ENCODE measurements around the gene BTN1A1. TPM values are rescaled to one million over a fixed set of nuclear protein-coding genes. Genes with fewer than 3 reads are reported as not detected.
A peak's percentile ranks its signal among the peaks of the same experiment; 100 is the strongest.

BTN1A1 gene
- total and polyA plus RNA-seq, 12 donors, result not detected

DNA sequence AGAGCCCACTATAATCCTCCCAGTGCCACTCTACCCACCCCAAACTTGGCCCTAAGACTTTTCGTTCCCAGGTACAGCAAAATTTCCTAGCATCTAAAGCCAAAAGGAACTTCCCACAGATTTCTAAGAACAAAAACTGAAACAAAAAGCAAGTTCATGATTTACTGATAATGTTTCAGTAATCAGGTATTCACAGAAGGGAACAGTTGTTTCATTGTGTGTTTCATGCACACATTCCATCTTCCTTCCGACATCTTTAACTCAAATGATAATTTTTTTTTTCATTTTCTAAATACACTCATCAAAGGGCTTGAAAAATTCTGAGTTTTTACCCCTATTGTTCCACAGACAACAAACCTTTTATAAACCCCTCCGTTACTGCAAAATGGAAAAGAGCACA lies 6.0 kb upstream of the BTN1A1 start:
- H3K36me3 ChIP-seq, result no peaks in the 10 kb centered on the region
- TF ChIP-seq, protein P1, sequence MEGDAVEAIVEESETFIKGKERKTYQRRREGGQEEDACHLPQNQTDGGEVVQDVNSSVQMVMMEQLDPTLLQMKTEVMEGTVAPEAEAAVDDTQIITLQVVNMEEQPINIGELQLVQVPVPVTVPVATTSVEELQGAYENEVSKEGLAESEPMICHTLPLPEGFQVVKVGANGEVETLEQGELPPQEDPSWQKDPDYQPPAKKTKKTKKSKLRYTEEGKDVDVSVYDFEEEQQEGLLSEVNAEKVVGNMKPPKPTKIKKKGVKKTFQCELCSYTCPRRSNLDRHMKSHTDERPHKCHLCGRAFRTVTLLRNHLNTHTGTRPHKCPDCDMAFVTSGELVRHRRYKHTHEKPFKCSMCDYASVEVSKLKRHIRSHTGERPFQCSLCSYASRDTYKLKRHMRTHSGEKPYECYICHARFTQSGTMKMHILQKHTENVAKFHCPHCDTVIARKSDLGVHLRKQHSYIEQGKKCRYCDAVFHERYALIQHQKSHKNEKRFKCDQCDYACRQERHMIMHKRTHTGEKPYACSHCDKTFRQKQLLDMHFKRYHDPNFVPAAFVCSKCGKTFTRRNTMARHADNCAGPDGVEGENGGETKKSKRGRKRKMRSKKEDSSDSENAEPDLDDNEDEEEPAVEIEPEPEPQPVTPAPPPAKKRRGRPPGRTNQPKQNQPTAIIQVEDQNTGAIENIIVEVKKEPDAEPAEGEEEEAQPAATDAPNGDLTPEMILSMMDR (IDR thresholded peaks at IDR 0.05), result no peak
- DNase-seq, result no peak
- no peaks in the 10 kb centered on the region for H3K4me1 ChIP-seq
- no peaks in the 10 kb centered on the region for H3K9me3 ChIP-seq
- no peak overlapping the region for H3K27ac ChIP-seq
- intact Hi-C loops (cut with DNase I), result loop anchor here in 1 of 10 donors (10.0 kb wide), 1 partner anchor 149 kb away; no protein-coding TSS in a partner anchor
- no peak for ATAC-seq
- WGBS, 2 donors, result 84 to 91% methylated on average over 3 of the region's 3 CpGs
- H3K4me3 ChIP-seq, result no peak overlapping the region
- H3K27me3 ChIP-seq, result peaks cover 0 to 3% (median 0%) of the 10 kb centered on the region in 7 donors

DNA sequence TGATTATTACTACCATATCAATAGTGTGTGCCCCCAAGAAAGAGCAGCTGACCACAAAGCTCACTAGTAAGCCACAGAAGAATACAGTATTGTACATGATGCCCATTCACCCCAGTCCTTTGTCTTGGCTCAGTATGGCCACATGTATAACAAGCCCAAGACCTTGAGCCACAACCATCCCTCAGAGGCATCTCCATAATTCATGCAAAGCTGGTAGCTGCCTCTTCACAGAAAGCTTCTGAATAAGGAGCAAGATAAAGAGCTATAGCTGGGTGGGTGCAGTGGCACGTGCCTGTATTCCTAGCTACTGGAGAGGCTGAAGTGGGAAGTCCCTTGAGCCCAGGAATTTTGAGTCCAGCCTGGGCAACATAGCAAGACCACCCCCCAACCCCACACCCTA lies 4.8 kb upstream of the BTN1A1 start:
- WGBS, 2 donors, result 68 to 72% methylated on average over 1 of the region's 1 CpG
- no peaks in the 10 kb centered on the region for H3K9me3 ChIP-seq
- TF ChIP-seq, protein P1 (IDR thresholded peaks at IDR 0.05), result no peak
- peaks cover 0 to 10% (median 2%) of the 10 kb centered on the region in 7 donors for H3K27me3 ChIP-seq
- intact Hi-C loops (cut with DNase I), result loop anchor here in 1 of 10 donors (10.0 kb wide), 1 partner anchor 150 kb away; no protein-coding TSS in a partner anchor
- no peaks in the 10 kb centered on the region for H3K4me1 ChIP-seq
- ATAC-seq, result no peak
- no peaks in the 10 kb centered on the region for H3K36me3 ChIP-seq
- no peak overlapping the region for H3K4me3 ChIP-seq
- no peak overlapping the region for H3K27ac ChIP-seq
- no peak for DNase-seq

DNA sequence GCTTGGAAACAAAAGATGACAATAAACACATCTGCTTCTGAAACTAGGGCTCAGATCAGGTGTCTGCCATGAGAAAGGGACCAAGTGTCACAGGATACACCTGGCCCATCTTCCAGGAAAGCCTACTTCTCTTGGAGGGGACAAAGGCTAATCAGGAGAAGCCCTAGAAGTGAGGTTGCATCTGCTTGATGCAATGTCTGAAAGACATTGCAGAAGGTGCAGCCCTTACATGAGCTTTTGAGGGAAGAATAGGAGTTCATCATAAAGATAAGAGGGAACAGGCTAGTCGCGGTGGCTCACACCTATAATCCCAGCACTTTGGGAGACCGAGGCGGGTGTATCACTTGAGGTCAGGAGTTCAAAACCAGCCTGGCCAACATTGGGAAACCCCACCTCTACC lies 2.5 kb upstream of the BTN1A1 start:
- Histone ChIP-seq H3K9me3 (no peaks in the 10 kb centered on the region), H3K27me3 (peaks cover 4 to 31% (median 25%) of the 10 kb centered on the region in 7 donors), H3K4me3 (no peak overlapping the region), H3K27ac (no peak overlapping the region), H3K4me1 (peaks cover 0 to 13% (median 9%) of the 10 kb centered on the region in 9 donors), H3K36me3 (no peaks in the 10 kb centered on the region)
- 82 to 84% methylated on average over 4 of the region's 4 CpGs for WGBS, 2 donors
- intact Hi-C loops (cut with DNase I), result loop anchor here in 1 of 10 donors (10.0 kb wide), 1 partner anchor 153 kb away; no protein-coding TSS in a partner anchor
- ATAC-seq, result no peak
- DNase-seq, result no peak
- TF ChIP-seq, protein P1 (IDR thresholded peaks at IDR 0.05), result no peak

DNA sequence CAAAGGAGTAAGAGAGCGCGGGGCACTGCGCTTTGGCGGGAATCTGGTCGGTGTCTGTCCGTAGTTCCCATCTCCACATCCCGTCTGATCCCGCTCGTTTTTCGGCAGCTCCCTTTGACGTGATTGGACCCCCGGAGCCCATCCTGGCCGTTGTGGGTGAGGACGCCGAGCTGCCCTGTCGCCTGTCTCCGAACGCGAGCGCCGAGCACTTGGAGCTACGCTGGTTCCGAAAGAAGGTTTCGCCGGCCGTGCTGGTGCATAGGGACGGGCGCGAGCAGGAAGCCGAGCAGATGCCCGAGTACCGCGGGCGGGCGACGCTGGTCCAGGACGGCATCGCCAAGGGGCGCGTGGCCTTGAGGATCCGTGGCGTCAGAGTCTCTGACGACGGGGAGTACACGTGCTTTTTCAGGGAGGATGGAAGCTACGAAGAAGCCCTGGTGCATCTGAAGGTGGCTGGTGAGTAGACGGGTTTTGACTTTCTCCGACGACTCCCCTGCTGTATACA lies 1.4 kb downstream of the BTN1A1 start:
- Histone ChIP-seq H3K27ac (no peak overlapping the region), H3K4me3 (peak overlapping the region; percentile 18 to 50 (median 40)), H3K9me3 (no peaks in the 10 kb centered on the region), H3K4me1 (peaks cover 0 to 13% (median 9%) of the 10 kb centered on the region in 9 donors), H3K27me3 (peaks cover 4 to 52% (median 46%) of the 10 kb centered on the region in 7 donors), H3K36me3 (no peaks in the 10 kb centered on the region)
- intact Hi-C loops (cut with DNase I), result no loop called here
- ATAC-seq (peak in 7 of 8 donors; percentile 28 to 62 (median 52)), DNase-seq (peak; percentile 7 to 31)
- TF ChIP-seq, protein P1 (IDR thresholded peaks at IDR 0.05), result no peak
- WGBS, 2 donors, result 5% methylated on average over 49 of the region's 49 CpGs
